Endodermal cell (in vitro differentiated cells): ENCODE measurements around the gene DNAH2. TPM values are rescaled to one million over a fixed set of nuclear protein-coding genes. Genes with fewer than 3 reads are reported as not detected.

ENCODE experiments used
- DNase-seq: peaks from one replicate; pipeline ENCODE4 v3.0.0-alpha.2; 2017
- H3K27ac ChIP-seq: 2 replicates; pipeline ENCODE4 v1.5.1; 2013; ENCODE audit warnings: mild to moderate bottlenecking, low read depth, low read length, moderate library complexity
- H3K27me3 ChIP-seq: 2 replicates; pipeline ENCODE4 v1.6.1; 2013; ENCODE audit warnings: mild to moderate bottlenecking, low read length, moderate library complexity; ENCODE audit not compliant: insufficient read depth, control insufficient read depth, poor library complexity, severe bottlenecking
- H3K36me3 ChIP-seq: 2 replicates; pipeline ENCODE4 v1.7.0; 2013; ENCODE audit warnings: mild to moderate bottlenecking, low read length, moderate library complexity; ENCODE audit not compliant: control insufficient read depth, insufficient read depth
- H3K4me1 ChIP-seq: one replicate; pipeline ENCODE4 v1.7.0; 2013; ENCODE audit warnings: low read length; ENCODE audit not compliant: control insufficient read depth, insufficient read depth
- H3K4me3 ChIP-seq: 2 replicates; pipeline ENCODE4 v1.5.1; 2013; ENCODE audit warnings: mild to moderate bottlenecking, low read length, moderate library complexity
- H3K9ac ChIP-seq: 2 replicates; pipeline ENCODE4 v1.6.1; 2013; ENCODE audit warnings: mild to moderate bottlenecking, low read length, moderate library complexity; ENCODE audit not compliant: poor library complexity, severe bottlenecking; ENCODE audit errors: extremely low read depth
- H3K9me3 ChIP-seq: 2 replicates; pipeline ENCODE4 v1.6.1; 2013; ENCODE audit warnings: mild to moderate bottlenecking, low read length, moderate library complexity; ENCODE audit not compliant: control insufficient read depth
- H3K27ac Mint-ChIP-seq: 2 replicates; pipeline ENCODE4 v1.8.0; 2020; ENCODE audit warnings: mixed read lengths
- H3K27me3 Mint-ChIP-seq: 2 replicates; pipeline ENCODE4 v1.8.0; 2021; ENCODE audit warnings: mild to moderate bottlenecking, mixed read lengths; ENCODE audit not compliant: insufficient read depth
- H3K36me3 Mint-ChIP-seq: 2 replicates; pipeline ENCODE4 v1.8.0; 2020; ENCODE audit warnings: low read depth, mixed read lengths
- H3K4me1 Mint-ChIP-seq: 2 replicates; pipeline ENCODE4 v1.8.0; 2020; ENCODE audit warnings: mixed read lengths
- H3K4me3 Mint-ChIP-seq: 2 replicates; pipeline ENCODE4 v1.8.0; 2020; ENCODE audit warnings: mild to moderate bottlenecking, moderate library complexity, mixed read lengths
- H3K9me3 Mint-ChIP-seq: 2 replicates; pipeline ENCODE4 v1.8.0; 2020; ENCODE audit warnings: mild to moderate bottlenecking, mixed read lengths
- CTCF ChIP-seq: fragments of 200-600 bp; sonication (generic); conservative IDR thresholded peaks from 2 replicates; pipeline ENCODE4 v1.5.0; 2021; ENCODE audit warnings: antibody characterized with exemption, mild to moderate bottlenecking
- WGBS, 2 experiments: methylation state at CpG; one replicate each; pipeline versions ENCODE4 v1.1.5 to v1.1.7; 2013; ENCODE audit warnings: missing lambda C conversion rate in 2 of 2, mixed read lengths in 1 of 2; ENCODE audit not compliant: insufficient coverage in 1 of 2, insufficient read length in 1 of 2; 5-methylcytosine and 5-hydroxymethylcytosine counted together
- total RNA-seq, 2 donors: library from RNA; stranded (reverse); fragmentation: NEBNext Ultra II Directional in 1 of 2; extraction: Animal tissue kit (Norgen Biotek cat#: 25700) in 1 of 2; gene quantifications; 2 replicates in 1 of 2; 3 replicates in 1 of 2; pipeline ENCODE4 v1.2.1, GENCODE V29; 2021

Gene DNAH2
- total RNA-seq, 2 donors from 2014 or later: 0.42 to 0.69 TPM

GRCh38 chr17:7742729-7743128, 25.2 kb downstream of the DNAH2 start:
- H3K36me3 ChIP-seq: no peaks in the 10 kb centered on the region
- H3K4me1 Mint-ChIP-seq: peaks cover 6% of the 10 kb centered on the region
- no peaks in the 10 kb centered on the region for H3K36me3 Mint-ChIP-seq
- H3K9me3 Mint-ChIP-seq: no peaks in the 10 kb centered on the region
- H3K27ac Mint-ChIP-seq: no peak overlapping the region
- no peak overlapping the region for H3K4me3 ChIP-seq
- no peak for TF ChIP-seq CTCF
- WGBS, 2 experiments: 88 to 93% methylated on average over 8 to 10 of the region's 10 CpGs
- no peak for DNase-seq
- H3K9me3 ChIP-seq: no peaks in the 10 kb centered on the region
- H3K4me3 Mint-ChIP-seq: no peak overlapping the region
- no peak overlapping the region for H3K9ac ChIP-seq
- H3K4me1 ChIP-seq: peaks cover 3% of the 10 kb centered on the region
- H3K27ac ChIP-seq: no peak overlapping the region
- H3K27me3 Mint-ChIP-seq: peaks cover 34% of the 10 kb centered on the region
- peaks cover 11% of the 10 kb centered on the region for H3K27me3 ChIP-seq

- H3K27ac ChIP-seq: no peak overlapping the region
- peaks cover 12% of the 10 kb centered on the region for H3K4me1 Mint-ChIP-seq
- H3K9me3 Mint-ChIP-seq: no peaks in the 10 kb centered on the region
Measured at GRCh38 chr17:7744416-7744815, 26.9 kb downstream of the DNAH2 start.

GRCh38 chr17:7745748-7746470, 28.4 kb downstream of the DNAH2 start:
- Mint-ChIP-seq H3K4me3 (no peak overlapping the region), H3K27ac (no peak overlapping the region), H3K9me3 (peaks cover 3% of the 10 kb centered on the region), H3K4me1 (peaks cover 12% of the 10 kb centered on the region), H3K27me3 (peaks cover 7% of the 10 kb centered on the region), H3K36me3 (no peaks in the 10 kb centered on the region)
- Histone ChIP-seq H3K4me1 (peaks cover 7% of the 10 kb centered on the region), H3K36me3 (no peaks in the 10 kb centered on the region), H3K27me3 (peaks cover under 1% of the 10 kb centered on the region), H3K4me3 (no peak overlapping the region), H3K9me3 (peaks cover 6% of the 10 kb centered on the region), H3K9ac (no peak overlapping the region), H3K27ac (no peak overlapping the region)
- WGBS, 2 experiments: 73 to 82% methylated on average over 6 to 7 of the region's 7 CpGs
- DNase-seq: no peak
- TF ChIP-seq CTCF: peak; percentile 60

More at GRCh38 chr17:7744416-7744815, 26.9 kb downstream of the DNAH2 start:
- H3K27me3 Mint-ChIP-seq: peaks cover 21% of the 10 kb centered on the region
- H3K27ac Mint-ChIP-seq: no peak overlapping the region
- H3K36me3 Mint-ChIP-seq: no peaks in the 10 kb centered on the region
- Histone ChIP-seq H3K4me3 (no peak overlapping the region), H3K9me3 (no peaks in the 10 kb centered on the region), H3K36me3 (no peaks in the 10 kb centered on the region), H3K4me1 (peaks cover 7% of the 10 kb centered on the region), H3K27me3 (peaks cover 8% of the 10 kb centered on the region), H3K9ac (no peak overlapping the region)
- TF ChIP-seq CTCF: no peak
- no peak overlapping the region for H3K4me3 Mint-ChIP-seq
- DNase-seq: no peak
- WGBS, 2 experiments: 88 to 94% methylated on average over 8 of the region's 8 CpGs
